VCaP (cell line): Measurements from ENCODE around the gene NAB1.

ENCODE experiments used
- H3K27ac ChIP-seq: fragments of 450-650 bp; 2 replicates; pipeline ENCODE4 v1.5.1; 2017
- TF ChIP-seq, protein P1 (sequence below): fragments of 450-650 bp; conservative IDR thresholded peaks from 2 replicates; pipeline ENCODE4 v1.5.1; 2017; ENCODE audit warnings: mild to moderate bottlenecking, moderate library complexity

Gene NAB1

DNA sequence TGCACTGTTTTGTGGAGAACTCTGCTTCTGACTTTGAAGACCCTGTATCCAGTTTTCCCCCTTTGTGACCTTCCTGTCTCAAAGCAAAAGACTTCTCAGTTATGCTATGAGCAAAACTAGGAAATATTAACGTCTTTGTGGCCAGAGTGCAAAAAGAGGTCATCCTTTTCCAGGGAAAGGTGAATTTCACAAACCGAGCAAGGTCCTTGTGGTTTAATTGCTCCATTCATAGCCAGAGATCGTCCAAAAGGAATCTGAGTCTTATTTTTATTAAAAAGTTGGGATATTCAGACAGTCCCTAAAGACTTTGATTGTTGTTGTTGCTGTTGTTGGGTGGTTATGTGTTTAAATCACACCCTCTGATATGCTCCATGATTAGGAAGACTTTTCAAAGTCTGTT, 77.4 kb downstream of the NAB1 start:
- no peak overlapping the region for H3K27ac ChIP-seq
- TF ChIP-seq, protein P1, sequence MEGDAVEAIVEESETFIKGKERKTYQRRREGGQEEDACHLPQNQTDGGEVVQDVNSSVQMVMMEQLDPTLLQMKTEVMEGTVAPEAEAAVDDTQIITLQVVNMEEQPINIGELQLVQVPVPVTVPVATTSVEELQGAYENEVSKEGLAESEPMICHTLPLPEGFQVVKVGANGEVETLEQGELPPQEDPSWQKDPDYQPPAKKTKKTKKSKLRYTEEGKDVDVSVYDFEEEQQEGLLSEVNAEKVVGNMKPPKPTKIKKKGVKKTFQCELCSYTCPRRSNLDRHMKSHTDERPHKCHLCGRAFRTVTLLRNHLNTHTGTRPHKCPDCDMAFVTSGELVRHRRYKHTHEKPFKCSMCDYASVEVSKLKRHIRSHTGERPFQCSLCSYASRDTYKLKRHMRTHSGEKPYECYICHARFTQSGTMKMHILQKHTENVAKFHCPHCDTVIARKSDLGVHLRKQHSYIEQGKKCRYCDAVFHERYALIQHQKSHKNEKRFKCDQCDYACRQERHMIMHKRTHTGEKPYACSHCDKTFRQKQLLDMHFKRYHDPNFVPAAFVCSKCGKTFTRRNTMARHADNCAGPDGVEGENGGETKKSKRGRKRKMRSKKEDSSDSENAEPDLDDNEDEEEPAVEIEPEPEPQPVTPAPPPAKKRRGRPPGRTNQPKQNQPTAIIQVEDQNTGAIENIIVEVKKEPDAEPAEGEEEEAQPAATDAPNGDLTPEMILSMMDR: no peak

GRCh38 chr2:190736355-190736754, 87.5 kb downstream of the NAB1 start:
- TF ChIP-seq, protein P1: no peak
- H3K27ac ChIP-seq: no peak overlapping the region

DNA sequence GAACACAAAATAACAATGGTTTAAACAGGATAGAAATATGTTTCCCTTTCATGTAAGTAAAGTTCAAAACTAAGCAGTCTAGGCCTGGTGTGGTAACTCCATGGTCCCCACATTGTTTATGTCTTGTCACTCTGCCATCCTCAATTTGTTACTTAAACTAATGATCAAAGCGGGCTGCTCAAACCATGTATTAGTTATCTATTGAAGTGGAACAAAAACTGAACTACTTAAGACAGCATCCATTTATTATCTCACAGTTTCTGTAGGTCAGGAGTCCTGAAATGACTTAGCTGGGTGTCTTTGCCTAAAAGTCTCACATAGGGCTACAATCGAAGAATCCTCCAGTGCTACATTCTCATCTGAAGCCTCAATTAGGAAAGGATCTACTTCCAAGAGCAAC, 91.6 kb downstream of the NAB1 start:
- H3K27ac ChIP-seq: no peak overlapping the region
- TF ChIP-seq, protein P1: no peak
